Umbilical cord (tissue), 2 donors: ENCODE measurements around the gene NPIPB6. TPM values are rescaled to one million over a fixed set of nuclear protein-coding genes. Genes with fewer than 3 reads are reported as not detected.

Source experiments
- DNase-seq: peaks from one replicate; pipeline ENCODE4 v3.0.0-alpha.2; 2015; ENCODE audit warnings: low spot score
- total RNA-seq: library from RNA; depleted of rRNA; stranded (reverse); fragments of >200 nt; gene quantifications from one replicate; pipeline ENCODE4 v1.2.3, GENCODE V29; 2014; ENCODE audit warnings: low replicate concordance; ENCODE audit not compliant: insufficient read depth

NPIPB6 gene
- total RNA-seq, 1 donor from 2014 or later = not detected

- DNase-seq = no peak
These were observed 38.9 kb downstream of the NPIPB6 start for GRCh38 chr16:28324235-28324886.

- no peak for DNase-seq
These were observed 41.5 kb downstream of the NPIPB6 start for GRCh38 chr16:28321700-28322411.

GRCh38 chr16:28320741-28321140 is 42.6 kb downstream of the NPIPB6 start:
- DNase-seq = no peak

GRCh38 chr16:28320023-28320561 is 43.2 kb downstream of the NPIPB6 start:
- DNase-seq = no peak

GRCh38 chr16:28319476-28320022 is 43.8 kb downstream of the NPIPB6 start:
- no peak for DNase-seq

GRCh38 chr16:28318042-28318744 is 45.1 kb downstream of the NPIPB6 start:
- no peak for DNase-seq

GRCh38 chr16:28317040-28317880 is 46.0 kb downstream of the NPIPB6 start:
- DNase-seq = peak; percentile 19

GRCh38 chr16:28316054-28316453 is 47.3 kb downstream of the NPIPB6 start:
- no peak for DNase-seq

GRCh38 chr16:28313587-28313986 is 49.7 kb downstream of the NPIPB6 start:
- DNase-seq = no peak

GRCh38 chr16:28312327-28312726 is 51.0 kb downstream of the NPIPB6 start:
- no peak for DNase-seq

- DNase-seq = no peak
These were observed 51.4 kb downstream of the NPIPB6 start for GRCh38 chr16:28311913-28312312.

GRCh38 chr16:28311413-28311812 is 51.9 kb downstream of the NPIPB6 start:
- DNase-seq = no peak

GRCh38 chr16:28310796-28311195 is 52.5 kb downstream of the NPIPB6 start:
- no peak for DNase-seq

GRCh38 chr16:28309811-28310311 is 53.4 kb downstream of the NPIPB6 start:
- no peak for DNase-seq

- DNase-seq = no peak
These were observed 54.3 kb downstream of the NPIPB6 start for GRCh38 chr16:28308794-28309584.

- no peak for DNase-seq
These were observed 55.4 kb downstream of the NPIPB6 start for GRCh38 chr16:28307936-28308335.

- peak; percentile 66 for DNase-seq
These were observed 59.1 kb downstream of the NPIPB6 start for GRCh38 chr16:28304214-28304613.

- no peak for DNase-seq
These were observed 60.2 kb downstream of the NPIPB6 start for GRCh38 chr16:28303132-28303531.

- no peak for DNase-seq
These were observed 61.7 kb downstream of the NPIPB6 start for GRCh38 chr16:28301620-28302019.

GRCh38 chr16:28301154-28301553 is 62.2 kb downstream of the NPIPB6 start:
- DNase-seq = no peak
